ENCODE measurements around the gene LMO3. TPM values are rescaled to one million over a fixed set of nuclear protein-coding genes. Genes with fewer than 3 reads are reported as not detected.

LMO3 gene
- total RNA-seq, 4 donors from 2014 or later = 9.2 to 55.1 (median 41.0) TPM

GRCh38 chr12:16504200-16504599 is 101.8 kb downstream of the LMO3 start:
- intact Hi-C loops (cut with DNase I; ENCODE audit: low total_unique reads) = no loop called here
- Histone ChIP-seq H3K36me3 (no peaks in the 10 kb centered on the region), H3K27me3 (no peaks in the 10 kb centered on the region), H3K27ac (no peak overlapping the region), H3K9me3 (no peaks in the 10 kb centered on the region), H3K4me3 (no peak overlapping the region), H3K4me1 (no peaks in the 10 kb centered on the region)
- in situ Hi-C loops (cut with MboI; ENCODE audit: low pct_ligation_motif_present in 1 of 4, low pct_unique_long_range_greater_than_20kb in 1 of 4, low sequenced_read_pairs in 3 of 4) = no loop called here
- no peak for TF ChIP-seq POLR2AphosphoS5 (IDR thresholded peaks at IDR 0.05)
- TF ChIP-seq EP300 (IDR thresholded peaks at IDR 0.05; ENCODE audit: low read depth) = no peak
- no peak for TF ChIP-seq CTCF (IDR thresholded peaks at IDR 0.05)
- 44 to 68% methylated on average over 1 of the region's 1 CpG for WGBS, 2 donors (ENCODE audit: low coverage in 1 of 2)
- no peak for DNase-seq

GRCh38 chr12:16499611-16500010 is 106.4 kb downstream of the LMO3 start:
- intact Hi-C loops (cut with DNase I; ENCODE audit: low total_unique reads) = no loop called here
- WGBS, 2 donors (ENCODE audit: low coverage in 1 of 2) = 76 to 78% methylated on average over 6 to 7 of the region's 7 CpGs
- TF ChIP-seq EP300 (IDR thresholded peaks at IDR 0.05; ENCODE audit: low read depth) (no peak), POLR2AphosphoS5 (IDR thresholded peaks at IDR 0.05) (no peak), CTCF (IDR thresholded peaks at IDR 0.05) (no peak), POLR2A (IDR thresholded peaks at IDR 0.05) (no peak)
- no peak overlapping the region for H3K27ac ChIP-seq
- H3K4me1 ChIP-seq = no peaks in the 10 kb centered on the region
- no peaks in the 10 kb centered on the region for H3K27me3 ChIP-seq
- DNase-seq = no peak
- no peak overlapping the region for H3K4me3 ChIP-seq
- no peaks in the 10 kb centered on the region for H3K36me3 ChIP-seq
- in situ Hi-C loops (cut with MboI; ENCODE audit: low pct_ligation_motif_present in 1 of 4, low pct_unique_long_range_greater_than_20kb in 1 of 4, low sequenced_read_pairs in 3 of 4) = no loop called here
- H3K9me3 ChIP-seq = no peaks in the 10 kb centered on the region
